GM19463 (cell line): ENCODE results near the gene AGO1.
"Not testable (repeated sequence)": the region's sequence is repeated elsewhere in the genome, so short reads cannot be mapped to it uniquely, and the experiment has no call there.

Source experiments
- ATAC-seq: cut with Tn5 transposase; IDR thresholded peaks from one replicate; pipeline ENCODE4 v1.9.1; 2021; ENCODE audit warnings: mild to moderate bottlenecking, moderate library complexity; ENCODE audit not compliant: unreplicated experiment

Gene AGO1

GRCh38 chr1:35914717-35915116, 31.7 kb downstream of the AGO1 start:
- ATAC-seq: no peak

- ATAC-seq: no peak
Observed at GRCh38 chr1:35915693-35916092, 32.7 kb downstream of the AGO1 start.

- no peak for ATAC-seq
Observed at GRCh38 chr1:35923791-35924221, 40.8 kb downstream of the AGO1 start.

- ATAC-seq: no peak
Observed at GRCh38 chr1:35924838-35925237, 41.8 kb downstream of the AGO1 start.

GRCh38 chr1:35925741-35926140, 42.7 kb downstream of the AGO1 start:
- ATAC-seq: no peak

- no peak for ATAC-seq
Observed at GRCh38 chr1:35927472-35927871, 44.5 kb downstream of the AGO1 start.

GRCh38 chr1:35929730-35930592, 47.0 kb downstream of the AGO1 start:
- no peak for ATAC-seq

- ATAC-seq: peak; percentile 81
Observed at GRCh38 chr1:35930593-35931445, 47.8 kb downstream of the AGO1 start, which contains the start of gene AGO3. Gene AGO3 (plus strand): TSS chr1:35931105. CDS start chr1:35931427, 322 bp downstream.

GRCh38 chr1:35931446-35932157, 48.6 kb downstream of the AGO1 start:
- ATAC-seq: peak; percentile 16

GRCh38 chr1:35932158-35932636, 49.2 kb downstream of the AGO1 start:
- ATAC-seq: no peak

GRCh38 chr1:35932941-35933340, 49.9 kb downstream of the AGO1 start:
- no peak for ATAC-seq

GRCh38 chr1:35935442-35936388, 52.7 kb downstream of the AGO1 start:
- ATAC-seq: no peak

GRCh38 chr1:35936838-35937237, 53.8 kb downstream of the AGO1 start:
- ATAC-seq: no peak

- no peak for ATAC-seq
Observed at GRCh38 chr1:35939484-35939883, 56.5 kb downstream of the AGO1 start.

GRCh38 chr1:35945327-35945726, 62.3 kb downstream of the AGO1 start:
- no peak for ATAC-seq

GRCh38 chr1:35947547-35947946, 64.5 kb downstream of the AGO1 start:
- ATAC-seq: no peak

- ATAC-seq: no peak
Observed at GRCh38 chr1:35958558-35958957, 75.5 kb downstream of the AGO1 start.

- ATAC-seq: no peak
Observed at GRCh38 chr1:35959304-35959703, 76.3 kb downstream of the AGO1 start.

GRCh38 chr1:35962952-35963351, 79.9 kb downstream of the AGO1 start:
- ATAC-seq: no peak

- ATAC-seq: not testable (repeated sequence)
Observed at GRCh38 chr1:35964277-35964676, 81.3 kb downstream of the AGO1 start.
